Activated CD4-positive, CD25-positive, alpha-beta regulatory T cell treated with anti-CD3 and anti-CD28 coated beads, Interleukin-2, amount 50 U/mL, for 16 hours (primary cell): ENCODE data around the gene MAGOHB.

Experiments
- DNase-seq: peaks from one replicate; pipeline ENCODE4 v3.0.0-alpha.2; 2020; ENCODE audit warnings: low read depth, low spot score

The MAGOHB gene

GRCh38 chr12:10554756-10555481 lies 58.5 kb downstream of the MAGOHB start:
- DNase-seq: no peak

GRCh38 chr12:10554228-10554755 lies 59.1 kb downstream of the MAGOHB start:
- no peak for DNase-seq
